Thoracic aorta endothelial cell (primary cell): ENCODE results near the gene LALBA. TPM values are rescaled to one million over a fixed set of nuclear protein-coding genes. Genes with fewer than 3 reads are reported as not detected.

ENCODE experiments used
- total RNA-seq: library from RNA; depleted of rRNA; stranded (reverse); fragments of >200 nt; gene quantifications from 2 replicates; pipeline ENCODE4 v1.2.3, GENCODE V29; 2012

Gene LALBA
- not detected in 2 replicates for total RNA-seq

DNA sequence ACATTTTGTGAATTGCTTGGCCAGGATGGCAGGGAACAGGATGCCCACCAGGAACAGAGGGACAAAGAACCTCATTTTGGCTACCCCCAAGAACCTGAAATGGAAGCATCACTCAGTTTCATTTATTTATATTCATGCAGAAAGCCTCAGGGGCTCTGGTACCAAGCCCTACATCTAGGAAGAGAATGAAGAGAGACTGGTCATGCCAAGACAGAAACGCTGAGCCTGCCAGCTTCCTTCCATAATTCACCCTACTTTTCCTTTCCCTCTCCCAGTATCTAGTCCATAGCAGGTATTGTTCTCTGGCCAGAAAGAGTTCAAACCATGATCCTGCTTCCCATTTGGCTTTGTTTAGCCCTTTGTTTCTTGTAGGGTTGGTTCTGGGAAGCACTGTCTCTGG is at the start of gene LALBA:
Gene LALBA (minus strand): TSS at position 101 of the 400 bp plus-strand sequence. CDS start 26 bp downstream, at position 75.

DNA sequence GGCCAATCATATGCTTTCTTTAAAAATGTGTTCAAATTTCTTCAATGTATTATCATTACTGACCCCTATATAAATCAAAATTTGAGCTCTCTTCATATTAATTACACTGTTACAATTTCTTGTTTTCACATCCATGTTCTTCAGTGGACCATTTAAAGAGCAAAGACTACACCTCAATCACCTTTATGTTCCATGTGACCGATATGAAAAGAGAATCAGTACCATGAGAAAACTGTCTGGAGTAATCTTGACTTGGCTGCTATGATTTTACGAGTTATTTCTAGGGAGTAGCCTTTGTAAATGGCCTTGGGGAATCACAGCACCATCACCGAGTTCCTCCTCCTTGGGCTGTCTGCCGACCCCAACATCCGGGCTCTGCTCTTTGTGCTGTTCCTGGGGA is 44.5 kb downstream of the LALBA start, which contains the start of gene OR8S1:
Gene OR8S1 (plus strand): TSS at position 301 of the 400 bp plus-strand sequence. CDS start 0 bp downstream, at position 301.

Other genes with a start within 250 kb of the LALBA start
- gene ZNF641, start 219.1 kb downstream of the LALBA start, total RNA-seq, result 3.4 and 6.6 TPM in 2 replicates
- not detected in 2 replicates for gene ANP32D, start 97.5 kb downstream of the LALBA start, total RNA-seq
- not detected in 2 replicates for gene C12orf54, start 87.5 kb downstream of the LALBA start, total RNA-seq
- not detected in 2 replicates for gene OR8S1, start 44.4 kb downstream of the LALBA start, total RNA-seq
- 51.3 and 68.6 TPM in 2 replicates for gene KANSL2, start 112.2 kb upstream of the LALBA start, total RNA-seq
- 34.4 and 40.2 TPM in 2 replicates for gene CCNT1, start 146.7 kb upstream of the LALBA start, total RNA-seq
- 29.1 and 31.9 TPM in 2 replicates for gene ADCY6, start 219.0 kb upstream of the LALBA start, total RNA-seq
- gene CACNB3, start 248.4 kb upstream of the LALBA start, total RNA-seq, result 23.4 and 26.6 TPM in 2 replicates